HL-60 (cell line): ENCODE measurements around the gene GTF3C5.
A peak's percentile ranks its signal among the peaks of the same experiment; 100 is the strongest.
"Not testable (repeated sequence)": the region's sequence is repeated elsewhere in the genome, so short reads cannot be mapped to it uniquely, and the experiment has no call there.

Experiments used
- DNase-seq, 2 experiments: peaks; one replicate each; pipeline ENCODE4 v3.0.0-alpha.2; 2010 to 2020; ENCODE audit warnings: low read depth in 1 of 2, low spot score in 1 of 2
- H3K27ac ChIP-seq: fragments of 250-450 bp; sonication (Bioruptor Pico); replicated peaks from 2 replicates; pipeline ENCODE4 v1.5.1; 2020; ENCODE audit warnings: mild to moderate bottlenecking, moderate library complexity
- H3K27me3 ChIP-seq: fragments of 250-450 bp; sonication (Bioruptor Pico); 2 replicates; pipeline ENCODE4 v1.5.1; 2021; ENCODE audit warnings: mild to moderate bottlenecking, moderate library complexity; ENCODE audit not compliant: insufficient read depth, poor library complexity, severe bottlenecking
- H3K4me3 ChIP-seq: replicated peaks from 2 replicates; pipeline ENCODE4 v1.5.1; 2011; ENCODE audit warnings: mild to moderate bottlenecking, control low read depth, low read length; ENCODE audit not compliant: insufficient read depth
- CTCF ChIP-seq: IDR thresholded peaks from one replicate; pipeline ENCODE4 v1.5.1; 2011; ENCODE audit warnings: low read length, control low read depth, inconsistent platforms; ENCODE audit not compliant: insufficient read depth
- GABPA ChIP-seq: IDR thresholded peaks from 2 replicates; pipeline ENCODE4 v1.6.1; 2012; ENCODE audit warnings: low read depth
- POLR2AphosphoS5 ChIP-seq: IDR thresholded peaks from 2 replicates; pipeline ENCODE4 v1.6.1; 2012; ENCODE audit warnings: low read depth
- SPI1 ChIP-seq: IDR thresholded peaks from 2 replicates; pipeline ENCODE4 v1.6.1; 2012; ENCODE audit warnings: low read depth, mild to moderate bottlenecking, borderline replicate concordance
- TF ChIP-seq, protein P1 (sequence below): IDR thresholded peaks from 2 replicates; pipeline ENCODE4 v1.6.1; 2012; ENCODE audit warnings: low read depth; ENCODE audit not compliant: insufficient replicate concordance

GTF3C5 gene

DNA sequence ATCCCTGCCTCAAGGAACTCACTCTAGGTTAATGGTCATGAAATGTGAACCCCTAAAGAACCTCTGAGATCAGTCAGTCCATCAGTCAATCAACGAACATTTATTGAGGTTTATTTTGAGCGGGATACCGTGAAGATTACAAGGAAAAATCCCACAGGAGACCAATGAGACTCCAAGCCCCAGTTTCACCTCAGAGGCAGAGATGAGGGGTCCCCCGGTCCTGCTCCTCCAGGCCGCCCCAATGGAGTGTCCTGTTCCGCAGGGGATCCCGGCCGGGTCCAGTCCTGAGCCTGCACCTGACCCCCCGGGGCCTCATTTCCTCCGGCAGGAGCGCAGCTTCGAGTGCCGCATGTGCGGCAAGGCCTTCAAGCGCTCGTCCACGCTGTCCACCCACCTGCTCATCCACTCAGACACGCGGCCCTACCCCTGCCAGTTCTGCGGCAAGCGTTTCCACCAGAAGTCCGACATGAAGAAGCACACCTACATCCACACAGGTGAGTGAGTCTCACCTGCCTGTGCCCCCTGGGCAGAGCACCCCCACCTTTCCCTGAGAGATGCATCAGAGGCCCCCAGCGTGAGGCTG lies 41.3 kb upstream of the GTF3C5 start:
- no peak overlapping the region for H3K4me3 ChIP-seq
- H3K27me3 ChIP-seq: no peaks in the 10 kb centered on the region
- no peak overlapping the region for H3K27ac ChIP-seq
- DNase-seq: no peak
- no peak for TF ChIP-seq POLR2AphosphoS5
- no peak for TF ChIP-seq SPI1
- TF ChIP-seq GABPA: no peak
- TF ChIP-seq, protein P1, sequence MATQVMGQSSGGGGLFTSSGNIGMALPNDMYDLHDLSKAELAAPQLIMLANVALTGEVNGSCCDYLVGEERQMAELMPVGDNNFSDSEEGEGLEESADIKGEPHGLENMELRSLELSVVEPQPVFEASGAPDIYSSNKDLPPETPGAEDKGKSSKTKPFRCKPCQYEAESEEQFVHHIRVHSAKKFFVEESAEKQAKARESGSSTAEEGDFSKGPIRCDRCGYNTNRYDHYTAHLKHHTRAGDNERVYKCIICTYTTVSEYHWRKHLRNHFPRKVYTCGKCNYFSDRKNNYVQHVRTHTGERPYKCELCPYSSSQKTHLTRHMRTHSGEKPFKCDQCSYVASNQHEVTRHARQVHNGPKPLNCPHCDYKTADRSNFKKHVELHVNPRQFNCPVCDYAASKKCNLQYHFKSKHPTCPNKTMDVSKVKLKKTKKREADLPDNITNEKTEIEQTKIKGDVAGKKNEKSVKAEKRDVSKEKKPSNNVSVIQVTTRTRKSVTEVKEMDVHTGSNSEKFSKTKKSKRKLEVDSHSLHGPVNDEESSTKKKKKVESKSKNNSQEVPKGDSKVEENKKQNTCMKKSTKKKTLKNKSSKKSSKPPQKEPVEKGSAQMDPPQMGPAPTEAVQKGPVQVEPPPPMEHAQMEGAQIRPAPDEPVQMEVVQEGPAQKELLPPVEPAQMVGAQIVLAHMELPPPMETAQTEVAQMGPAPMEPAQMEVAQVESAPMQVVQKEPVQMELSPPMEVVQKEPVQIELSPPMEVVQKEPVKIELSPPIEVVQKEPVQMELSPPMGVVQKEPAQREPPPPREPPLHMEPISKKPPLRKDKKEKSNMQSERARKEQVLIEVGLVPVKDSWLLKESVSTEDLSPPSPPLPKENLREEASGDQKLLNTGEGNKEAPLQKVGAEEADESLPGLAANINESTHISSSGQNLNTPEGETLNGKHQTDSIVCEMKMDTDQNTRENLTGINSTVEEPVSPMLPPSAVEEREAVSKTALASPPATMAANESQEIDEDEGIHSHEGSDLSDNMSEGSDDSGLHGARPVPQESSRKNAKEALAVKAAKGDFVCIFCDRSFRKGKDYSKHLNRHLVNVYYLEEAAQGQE: no peak
- TF ChIP-seq CTCF: no peak

GRCh38 chr9:132989998-132990557 lies 40.7 kb upstream of the GTF3C5 start:
- H3K27ac ChIP-seq, H3K4me3 ChIP-seq, H3K27me3 ChIP-seq, DNase-seq: not testable (repeated sequence)

GRCh38 chr9:132990781-132991180 lies 40.0 kb upstream of the GTF3C5 start:
- DNase-seq: no peak
- no peak overlapping the region for H3K27ac ChIP-seq
- H3K4me3 ChIP-seq: no peak overlapping the region
- no peak for TF ChIP-seq POLR2AphosphoS5
- TF ChIP-seq CTCF: no peak
- no peak for TF ChIP-seq GABPA
- TF ChIP-seq SPI1: no peak
- TF ChIP-seq, protein P1: no peak
- no peaks in the 10 kb centered on the region for H3K27me3 ChIP-seq

DNA sequence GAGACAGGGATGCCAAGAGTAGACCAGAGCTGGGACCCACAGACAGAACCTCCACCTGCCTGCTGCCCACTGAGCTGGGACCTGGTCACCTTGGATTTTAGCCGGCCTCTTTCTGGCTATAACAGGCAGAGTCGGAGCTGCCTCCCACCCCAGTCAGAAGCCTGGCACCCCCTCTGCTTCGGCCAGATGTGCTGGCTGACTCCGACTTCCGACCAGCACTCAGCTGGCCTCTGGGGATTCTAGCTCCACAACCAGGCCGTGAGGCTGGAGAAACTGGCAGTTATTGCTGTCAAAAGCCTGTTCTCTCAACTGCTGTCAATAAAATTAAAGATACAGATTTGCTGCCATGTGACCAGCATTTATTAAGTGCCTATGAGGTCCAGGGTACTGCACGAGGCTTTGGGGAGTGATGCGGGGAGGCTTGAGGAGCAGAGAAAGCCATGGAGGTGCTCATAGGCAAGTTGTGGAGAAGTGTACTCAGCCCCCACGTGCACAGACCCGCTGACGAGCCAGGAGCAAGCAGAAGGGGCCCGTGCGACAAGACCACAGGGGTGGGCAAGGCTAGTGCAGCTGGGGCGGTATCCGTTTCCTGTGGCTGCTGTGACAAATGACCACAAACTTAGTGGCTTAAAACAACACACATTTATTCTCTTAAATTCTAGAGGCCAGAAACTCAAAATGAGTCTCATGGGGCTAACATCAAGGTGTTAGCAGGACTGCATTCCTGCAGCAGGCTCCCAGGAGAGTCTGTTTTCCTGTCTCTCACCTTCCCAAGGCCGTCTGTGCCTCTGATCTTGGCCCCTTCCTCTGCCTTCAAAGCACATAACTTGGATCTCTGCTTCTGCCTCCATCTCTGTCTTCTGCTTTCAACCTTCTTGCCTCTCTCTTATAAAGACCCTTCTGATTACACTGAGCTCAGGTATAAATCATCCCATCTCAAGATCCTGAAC lies 39.2 kb upstream of the GTF3C5 start:
- peak in 1 of 2 experiments; percentile 38 for DNase-seq
- Histone ChIP-seq H3K4me3 (no peak overlapping the region), H3K27ac (no peak overlapping the region; the same call in 1 of the 2 replicates), H3K27me3 (no peaks in the 10 kb centered on the region)
- TF ChIP-seq GABPA (no peak), CTCF (no peak)
